ENCODE data around the gene NCBP3.

- TF ChIP-seq CTCF (tag by site-specific recombination; IDR thresholded peaks at IDR 0.05), result no peak
- no peak for TF ChIP-seq ZNF274 (IDR thresholded peaks at IDR 0.05; ENCODE audit: low read length)
- TF ChIP-seq ZNF274 (tag by site-specific recombination; IDR thresholded peaks at IDR 0.05; ENCODE audit: borderline replicate concordance), result no peak
- TF ChIP-seq ZNF530 (tag by site-specific recombination; IDR thresholded peaks at IDR 0.05; ENCODE audit: low read depth), result no peak
- no peak for TF ChIP-seq ZNF423 (tag by site-specific recombination; IDR thresholded peaks at IDR 0.05)
- no peak for TF ChIP-seq ZNF175 (tag by site-specific recombination; IDR thresholded peaks at IDR 0.05)
Measured at GRCh38 chr17:3766779-3767178, 79.3 kb downstream of the NCBP3 start.

All from HEK293 (cell line).